SHP77 (cell line): ENCODE measurements around the gene TXNL4B.
"Not testable (repeated sequence)": the region's sequence is repeated elsewhere in the genome, so short reads cannot be mapped to it uniquely, and the experiment has no call there.

Experiments
- DNase-seq, 2 experiments: peaks; one replicate each; lab custom pipeline; 2025; lab: John Stamatoyannopoulos, UW

Gene TXNL4B

DNA sequence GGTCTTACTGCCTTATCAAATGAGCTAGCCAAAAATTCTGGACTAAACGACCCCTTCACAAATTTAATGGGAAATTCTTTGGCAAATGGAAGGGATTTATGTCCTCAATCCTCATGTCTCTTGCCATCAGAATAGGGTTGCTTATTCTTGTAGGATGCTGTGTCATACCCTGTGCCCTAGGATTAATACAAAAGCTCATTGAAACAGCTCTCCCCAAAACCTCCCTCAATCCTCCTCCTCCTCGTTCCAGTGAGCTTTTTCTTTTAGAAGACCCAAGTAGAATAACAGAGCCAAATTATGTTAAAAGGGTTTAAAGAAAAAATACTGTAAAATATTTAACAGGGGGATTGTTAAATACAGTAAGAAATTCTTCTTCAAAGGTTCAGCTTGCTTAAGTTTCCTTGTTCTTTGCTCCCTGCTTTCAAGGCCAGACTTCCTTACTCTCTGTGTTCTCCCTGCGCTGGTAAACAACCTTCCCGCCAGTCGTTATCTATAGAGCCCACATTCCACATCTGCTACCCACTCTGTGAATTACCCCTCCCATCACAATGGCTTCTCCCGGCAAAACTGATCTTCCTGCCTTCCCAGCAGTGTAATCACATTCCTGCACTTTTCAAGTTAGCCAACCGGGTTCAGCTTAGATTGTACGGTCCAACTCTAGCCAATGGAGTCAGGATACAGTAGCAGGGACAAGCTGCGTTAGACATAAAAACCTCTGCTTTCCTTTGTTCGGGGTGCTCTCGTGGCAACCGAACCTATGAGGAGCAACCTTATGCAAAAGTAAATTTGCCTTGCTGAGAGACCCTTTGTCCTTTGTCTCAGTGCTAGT, 20.7 kb downstream of the TXNL4B start:
- DNase-seq, result no peak

DNA sequence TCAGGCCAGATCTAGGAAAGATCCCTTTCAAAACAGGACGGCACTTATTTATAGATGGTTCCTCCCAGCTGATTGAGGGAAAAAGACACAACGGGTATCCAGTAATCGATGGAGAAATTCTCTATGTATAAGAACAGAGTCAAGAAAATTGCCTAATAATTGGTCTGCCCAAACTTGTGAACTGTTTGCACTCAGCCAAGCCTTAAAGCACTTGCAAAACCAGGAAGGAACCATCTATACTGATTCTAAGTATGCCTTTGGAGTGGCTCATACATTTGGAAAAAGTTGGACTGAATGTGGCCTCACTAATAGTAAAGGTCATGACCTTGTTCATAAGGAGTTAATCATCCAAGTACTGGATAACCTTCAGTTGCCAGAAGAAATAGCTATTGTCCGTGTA, 24.5 kb downstream of the TXNL4B start:
- no peak for DNase-seq

- DNase-seq, result peak in 1 of 2 experiments; percentile 30
Measured at GRCh38 chr16:72066747-72067146, 26.7 kb downstream of the TXNL4B start.

GRCh38 chr16:72064361-72064894, 29.0 kb downstream of the TXNL4B start:
- no peak for DNase-seq

GRCh38 chr16:72061564-72061963, 31.9 kb downstream of the TXNL4B start:
- DNase-seq, result no peak

DNA sequence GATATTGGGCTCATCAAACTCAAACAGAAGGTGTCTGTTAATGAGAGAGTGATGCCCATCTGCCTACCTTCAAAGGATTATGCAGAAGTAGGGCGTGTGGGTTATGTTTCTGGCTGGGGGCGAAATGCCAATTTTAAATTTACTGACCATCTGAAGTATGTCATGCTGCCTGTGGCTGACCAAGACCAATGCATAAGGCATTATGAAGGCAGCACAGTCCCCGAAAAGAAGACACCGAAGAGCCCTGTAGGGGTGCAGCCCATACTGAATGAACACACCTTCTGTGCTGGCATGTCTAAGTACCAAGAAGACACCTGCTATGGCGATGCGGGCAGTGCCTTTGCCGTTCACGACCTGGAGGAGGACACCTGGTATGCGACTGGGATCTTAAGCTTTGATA, 33.0 kb downstream of the TXNL4B start:
- no peak for DNase-seq

DNA sequence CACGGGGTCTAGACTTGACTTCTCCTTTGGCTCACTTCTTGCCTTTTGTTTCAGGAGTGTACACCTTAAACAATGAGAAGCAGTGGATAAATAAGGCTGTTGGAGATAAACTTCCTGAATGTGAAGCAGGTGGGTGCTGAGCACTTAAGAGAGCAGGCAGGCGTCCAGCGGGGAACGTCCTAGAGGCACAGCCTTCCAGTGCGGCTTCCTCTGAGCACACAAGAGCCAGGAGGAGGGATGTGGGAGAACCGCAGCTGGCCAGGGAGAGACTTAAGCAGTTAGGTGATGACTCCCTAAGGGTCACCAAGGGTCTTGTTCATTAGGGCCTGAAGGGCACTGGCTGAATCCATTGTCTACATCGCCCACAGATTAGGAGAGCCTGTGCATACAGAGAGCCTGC, 34.4 kb downstream of the TXNL4B start:
- not testable (repeated sequence) for DNase-seq

DNA sequence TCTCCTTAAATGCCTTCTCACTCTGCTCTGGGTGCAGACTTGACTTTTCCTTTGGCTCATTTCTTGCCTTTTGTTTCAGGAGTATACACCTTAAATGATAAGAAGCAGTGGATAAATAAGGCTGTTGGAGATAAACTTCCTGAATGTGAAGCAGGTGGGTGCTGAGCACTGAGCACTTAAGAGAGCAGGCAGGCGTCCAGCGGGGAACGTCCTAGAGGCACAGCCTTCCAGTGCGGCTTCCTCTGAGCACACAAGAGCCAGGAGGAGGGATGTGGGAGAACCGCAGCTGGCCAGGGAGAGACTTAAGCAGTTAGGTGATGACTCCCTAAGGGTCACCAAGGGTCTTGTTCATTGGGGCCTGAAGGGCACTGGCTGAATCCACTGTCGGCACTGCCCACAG, 36.1 kb downstream of the TXNL4B start:
- not testable (repeated sequence) for DNase-seq

DNA sequence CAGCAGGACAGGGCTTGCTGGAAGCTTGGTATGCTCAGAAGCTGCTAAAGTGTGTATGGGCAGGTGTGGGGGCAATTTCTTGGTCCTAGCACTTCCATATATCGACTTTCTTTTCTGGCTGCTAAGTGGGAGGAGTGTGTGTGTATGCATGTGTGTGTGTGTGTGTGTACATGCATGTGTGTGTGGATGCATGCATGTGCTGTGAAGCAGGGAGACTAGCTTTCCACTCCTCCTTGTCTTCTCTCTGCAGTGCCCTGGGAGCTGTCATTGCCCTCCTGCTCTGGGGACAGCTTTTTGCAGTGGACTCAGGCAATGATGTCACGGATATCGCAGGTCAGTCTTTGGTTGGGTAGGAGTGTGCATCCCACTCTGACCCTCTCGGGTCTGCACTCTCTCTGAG, 37.5 kb downstream of the TXNL4B start:
- no peak for DNase-seq

DNA sequence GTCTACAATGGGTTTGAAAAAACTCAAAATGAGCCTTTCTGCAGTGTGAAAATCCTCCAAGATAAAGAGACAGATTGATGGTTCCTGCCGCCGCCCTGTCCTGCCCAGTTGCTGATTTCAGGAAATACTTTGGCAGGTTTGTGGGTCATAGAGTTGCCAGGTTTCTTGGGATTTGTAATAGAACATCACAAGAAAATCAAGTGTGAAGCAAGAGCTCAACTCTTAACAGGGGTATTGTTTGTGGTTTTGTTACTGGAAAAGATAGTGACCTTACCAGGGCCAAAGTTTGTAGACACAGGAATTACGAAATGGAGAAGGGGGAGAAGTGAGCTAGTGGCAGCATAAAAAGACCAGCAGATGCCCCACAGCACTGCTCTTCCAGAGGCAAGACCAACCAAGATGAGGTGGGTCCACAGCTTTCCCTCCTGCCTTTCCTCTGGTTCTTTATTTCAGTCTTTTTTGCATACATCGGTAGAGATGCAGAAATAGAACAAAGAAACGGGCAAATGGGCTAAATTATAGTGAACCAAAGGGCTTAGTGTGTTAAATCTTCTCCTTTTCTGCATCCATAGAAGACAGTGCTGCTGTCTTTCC, 39.1 kb downstream of the TXNL4B start, which contains the start of gene HP:
HP (plus strand) TSS at position 252 of the 594 bp plus-strand sequence; CDS start at position 400, 148 bp downstream.
- not testable (repeated sequence) for DNase-seq

DNA sequence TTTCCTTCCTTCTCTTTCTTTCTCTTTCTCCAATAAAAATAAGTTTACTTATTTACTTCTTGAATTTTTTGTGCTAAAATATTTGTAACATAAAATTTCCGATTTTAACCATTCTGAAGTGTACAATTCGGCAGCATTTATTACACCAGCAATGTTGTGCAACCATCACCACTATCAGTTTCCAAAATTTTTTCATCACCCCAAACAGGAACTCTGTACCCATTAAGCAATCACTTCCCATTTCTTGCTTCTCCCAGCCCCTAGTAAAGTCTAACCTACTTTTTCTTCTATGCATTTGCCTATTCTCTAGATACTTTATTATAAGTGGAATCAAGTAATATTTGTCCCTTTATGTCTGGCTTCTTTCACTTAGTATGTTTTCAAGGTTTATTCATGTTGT, 41.6 kb downstream of the TXNL4B start:
- DNase-seq, result no peak

DNA sequence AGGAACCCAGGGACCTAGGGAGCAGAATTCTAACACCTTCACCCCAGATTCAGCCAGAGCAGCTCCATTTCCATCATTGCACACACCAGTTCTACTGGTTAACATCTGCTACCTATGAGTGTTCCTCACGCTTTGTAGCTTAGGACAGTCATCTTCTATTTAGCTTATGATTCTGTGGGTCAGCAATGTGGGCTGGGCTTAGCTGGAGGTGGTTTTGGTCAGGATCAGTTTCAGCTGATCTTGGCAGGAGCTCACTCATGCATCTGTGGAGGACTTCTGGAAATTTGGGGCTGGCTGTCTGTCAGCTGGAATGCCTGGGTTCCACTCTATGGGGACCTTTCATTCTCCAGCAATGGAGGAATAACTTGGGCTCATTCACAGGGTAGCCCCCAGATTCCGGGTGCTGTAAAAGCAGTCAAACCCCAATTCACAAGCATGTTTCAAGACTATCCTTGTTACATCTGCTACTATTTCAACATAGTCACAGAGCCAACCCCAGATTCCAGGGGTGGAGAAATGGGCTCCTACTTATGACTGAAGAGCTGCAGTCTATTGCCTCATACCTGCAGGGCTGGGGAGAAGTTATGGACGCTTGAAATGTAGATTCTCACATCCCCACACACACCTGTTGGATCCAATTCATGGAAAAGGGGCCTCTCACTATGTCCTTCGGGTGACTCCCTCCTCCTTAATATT, 42.5 kb downstream of the TXNL4B start:
- DNase-seq, result no peak

- no peak for DNase-seq
Measured at GRCh38 chr16:72049110-72049509, 44.3 kb downstream of the TXNL4B start.

- no peak for DNase-seq
Measured at GRCh38 chr16:72044825-72045359, 48.5 kb downstream of the TXNL4B start.

DNA sequence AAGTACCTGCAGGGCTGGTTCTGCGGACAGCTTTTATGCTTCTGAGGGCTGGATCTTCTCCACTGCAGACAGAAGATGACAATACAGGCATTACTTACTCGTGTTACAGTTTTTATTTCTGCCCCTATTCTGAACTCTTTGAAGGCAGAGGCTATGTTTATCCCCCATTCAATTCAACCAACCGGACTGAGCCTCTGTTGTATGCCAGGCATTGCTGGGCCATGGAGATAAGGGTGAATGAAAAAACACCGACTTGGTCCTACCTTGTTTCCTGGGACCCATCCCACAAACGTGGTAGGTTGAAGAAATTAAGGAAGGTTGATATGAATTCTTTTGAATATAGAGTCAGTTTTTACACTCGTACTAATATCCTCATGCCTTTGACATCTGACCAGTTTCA, 49.1 kb downstream of the TXNL4B start:
- no peak for DNase-seq

DNA sequence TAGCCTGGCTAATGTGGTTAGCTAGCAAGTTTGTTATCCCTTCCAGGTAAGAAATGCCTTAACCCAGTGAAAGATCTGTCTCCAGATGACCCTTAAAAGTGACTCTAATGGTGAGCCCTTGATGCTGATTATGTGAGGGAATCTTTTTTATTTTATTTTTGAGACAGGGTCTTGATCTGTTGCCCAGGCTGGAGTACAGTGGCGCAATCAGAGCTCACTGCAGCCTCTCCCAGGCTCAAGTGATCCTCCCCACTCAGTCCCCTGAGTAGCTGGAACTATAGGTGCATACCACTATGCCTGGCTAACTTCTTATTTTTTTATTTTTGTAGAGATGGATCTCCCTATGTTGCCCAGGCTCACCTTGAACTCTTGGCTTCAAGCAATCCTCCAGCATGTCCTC, 49.9 kb downstream of the TXNL4B start:
- DNase-seq, result no peak

- no peak for DNase-seq
Measured at GRCh38 chr16:72043058-72043457, 50.4 kb downstream of the TXNL4B start.

DNA sequence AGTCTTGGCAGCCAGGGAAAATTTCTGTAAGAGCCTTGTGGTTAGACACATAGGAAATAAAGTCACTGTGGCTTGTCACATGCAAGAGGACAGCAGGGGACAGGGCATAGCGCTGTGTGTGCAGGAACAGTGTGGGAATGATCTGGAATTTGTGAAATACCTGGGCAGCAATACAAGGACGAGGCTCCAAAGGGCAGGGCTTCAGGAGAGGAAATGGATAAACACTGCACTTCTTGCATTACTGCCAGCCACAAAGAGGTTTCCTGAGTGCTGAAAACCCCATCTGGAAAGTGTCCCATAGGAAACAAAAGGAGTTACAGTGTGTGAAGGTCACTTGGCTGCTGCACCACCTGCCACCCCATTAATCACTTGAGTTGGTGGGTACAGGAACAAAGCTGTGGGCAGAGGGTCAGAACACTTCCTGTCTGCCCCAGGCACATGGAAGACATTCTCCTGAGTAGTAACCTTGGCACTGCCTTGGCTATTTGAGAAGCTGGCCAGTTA, 51.2 kb downstream of the TXNL4B start:
- DNase-seq, result peak in 1 of 2 experiments; percentile 25

DNA sequence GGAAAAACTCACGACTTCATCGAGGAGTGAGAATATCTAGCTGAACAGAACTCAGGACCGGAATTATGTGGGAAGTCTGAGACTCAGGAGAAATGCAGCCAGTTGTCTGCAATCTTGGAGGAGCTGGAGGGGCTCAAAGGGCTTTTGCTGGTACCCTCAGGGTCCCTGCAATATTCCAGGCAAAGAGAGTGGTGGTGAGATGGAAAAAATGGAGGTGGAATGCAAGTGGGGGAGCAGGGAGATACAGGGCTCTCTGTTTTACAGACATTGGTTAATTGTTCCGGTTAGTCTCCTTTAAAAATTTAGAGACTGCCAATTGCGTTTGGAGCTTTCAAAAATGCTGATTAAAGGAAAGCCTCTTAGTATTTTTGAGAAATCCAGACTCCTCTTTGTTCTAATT, 57.3 kb downstream of the TXNL4B start:
- no peak for DNase-seq
